ENCODE results near the gene NFE2L1.

DNA sequence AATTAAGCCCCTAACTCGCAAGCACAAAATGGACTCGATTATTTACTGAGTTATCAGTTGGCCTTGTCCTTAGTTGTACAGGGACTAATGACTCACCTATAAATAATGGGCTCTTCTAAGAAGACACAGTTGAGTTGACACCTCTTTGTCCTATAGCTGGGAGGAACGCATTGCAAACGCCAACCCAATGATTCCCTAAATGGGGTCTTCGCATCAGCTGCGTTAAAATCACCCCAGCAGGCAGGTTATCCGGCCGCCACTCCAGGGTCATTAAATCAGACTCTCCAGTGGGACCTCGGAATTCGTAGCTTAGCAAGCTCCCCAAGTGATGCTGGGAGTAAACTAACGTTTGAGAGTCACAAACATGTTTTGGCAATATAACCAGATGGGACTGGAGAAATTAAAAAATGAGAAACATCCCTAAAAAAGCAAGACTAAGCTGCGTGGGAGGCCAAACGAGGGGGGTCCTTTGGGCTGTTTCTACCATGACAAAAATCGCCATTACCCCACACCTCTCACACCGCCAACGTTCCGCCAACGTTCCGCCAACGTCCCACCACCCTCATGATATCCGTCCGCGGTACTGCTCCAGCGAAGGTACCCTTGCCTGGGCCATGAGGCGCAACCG lies 932 bp upstream of the NFE2L1 start:
- TF ChIP-seq, protein P1, sequence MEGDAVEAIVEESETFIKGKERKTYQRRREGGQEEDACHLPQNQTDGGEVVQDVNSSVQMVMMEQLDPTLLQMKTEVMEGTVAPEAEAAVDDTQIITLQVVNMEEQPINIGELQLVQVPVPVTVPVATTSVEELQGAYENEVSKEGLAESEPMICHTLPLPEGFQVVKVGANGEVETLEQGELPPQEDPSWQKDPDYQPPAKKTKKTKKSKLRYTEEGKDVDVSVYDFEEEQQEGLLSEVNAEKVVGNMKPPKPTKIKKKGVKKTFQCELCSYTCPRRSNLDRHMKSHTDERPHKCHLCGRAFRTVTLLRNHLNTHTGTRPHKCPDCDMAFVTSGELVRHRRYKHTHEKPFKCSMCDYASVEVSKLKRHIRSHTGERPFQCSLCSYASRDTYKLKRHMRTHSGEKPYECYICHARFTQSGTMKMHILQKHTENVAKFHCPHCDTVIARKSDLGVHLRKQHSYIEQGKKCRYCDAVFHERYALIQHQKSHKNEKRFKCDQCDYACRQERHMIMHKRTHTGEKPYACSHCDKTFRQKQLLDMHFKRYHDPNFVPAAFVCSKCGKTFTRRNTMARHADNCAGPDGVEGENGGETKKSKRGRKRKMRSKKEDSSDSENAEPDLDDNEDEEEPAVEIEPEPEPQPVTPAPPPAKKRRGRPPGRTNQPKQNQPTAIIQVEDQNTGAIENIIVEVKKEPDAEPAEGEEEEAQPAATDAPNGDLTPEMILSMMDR (IDR thresholded peaks at IDR 0.05) = no peak
- no peak for TF ChIP-seq POLR2A (IDR thresholded peaks at IDR 0.05)

Measured in thyroid gland (tissue), 4 donors.